Measurements from ENCODE around the gene NSD1. TPM values are rescaled to one million over a fixed set of nuclear protein-coding genes. Genes with fewer than 3 reads are reported as not detected.

Gene NSD1
- total RNA-seq, 1 experiment from 2014 or later = 58.8 TPM

DNA sequence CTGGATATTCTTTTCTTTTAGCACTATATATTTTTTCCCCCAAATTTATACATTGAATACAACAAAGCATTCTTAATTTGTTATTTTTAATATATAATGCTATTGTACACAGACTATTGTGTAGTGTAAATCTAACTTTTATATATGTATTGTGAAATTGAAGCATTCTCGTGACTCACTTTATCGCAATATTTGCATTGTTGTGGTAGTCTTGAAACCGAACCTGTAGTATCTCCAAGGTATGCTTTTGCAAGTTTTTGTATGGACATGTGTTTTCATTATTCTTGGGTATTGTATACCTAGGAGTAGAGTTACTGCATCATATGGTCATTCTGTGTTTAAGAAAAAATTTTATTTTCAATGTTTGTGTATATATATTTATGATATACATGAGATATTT, 49.6 kb downstream of the NSD1 start:
- ATAC-seq (no peak), DNase-seq (ENCODE audit: low read depth, low spot score) (no peak)
- Histone ChIP-seq H3K9ac (ENCODE audit: low read length) (no peak overlapping the region), H3K27me3 (ENCODE audit: insufficient read depth, low read length) (no peaks in the 10 kb centered on the region), H4K20me1 (ENCODE audit: insufficient read depth) (no peaks in the 10 kb centered on the region), H3K4me2 (ENCODE audit: low read length) (no peak overlapping the region), H3K27ac (ENCODE audit: low read depth, low read length) (no peak overlapping the region), H3K4me3 (replicated peaks in 1 of 2; ENCODE audit: low read depth in 1 of 2, low read length in 2 of 2) (no peak overlapping the region), H3K9me2 (ENCODE audit: insufficient read depth) (no peaks in the 10 kb centered on the region), H3K79me2 (ENCODE audit: insufficient read depth, low read length) (peaks cover 78% of the 10 kb centered on the region), H3K9me3 (ENCODE audit: control insufficient read depth in 1 of 2, insufficient read depth in 1 of 2, low read depth in 1 of 2, low read length in 2 of 2) (no peaks in the 10 kb centered on the region), H2AFZ (ENCODE audit: low read depth, low read length, poor library complexity, severe bottlenecking) (no peak overlapping the region), H3K36me3 (ENCODE audit: control insufficient read depth in 1 of 2, insufficient read depth in 2 of 2, low read length in 2 of 2) (no peaks in the 10 kb centered on the region), H3K4me1 (ENCODE audit: control insufficient read depth in 1 of 2, insufficient read depth in 2 of 2, low read length in 2 of 2) (no peaks in the 10 kb centered on the region)
- BruUV-seq (replicated peaks) = no TSS peak
- intact Hi-C loops (cut with micrococcal nuclease) = no loop called here
- TF ChIP-seq EZH2 (IDR thresholded peaks at IDR 0.05) (no peak), POLR2AphosphoS5 (IDR thresholded peaks at IDR 0.05; ENCODE audit: low read depth, low read length) (no peak), SIN3A (IDR thresholded peaks at IDR 0.05; ENCODE audit: low read depth) (no peak), EGR1 (IDR thresholded peaks at IDR 0.05; ENCODE audit: low read depth) (no peak), FOSL1 (IDR thresholded peaks at IDR 0.05; ENCODE audit: low read depth) (no peak), CEBPB (IDR thresholded peaks at IDR 0.05; ENCODE audit: low read depth) (no peak), SRF (IDR thresholded peaks at IDR 0.05; ENCODE audit: low read depth) (no peak), ZNF274 (IDR thresholded peaks at IDR 0.05; ENCODE audit: low read depth, low read length) (no peak), EZH2phosphoT487 (IDR thresholded peaks at IDR 0.05; ENCODE audit: borderline replicate concordance) (no peak), ZFX (IDR thresholded peaks at IDR 0.05) (no peak), JUND (IDR thresholded peaks at IDR 0.05) (no peak), POLR2A (IDR thresholded peaks at IDR 0.05; ENCODE audit: borderline replicate concordance, extremely low read depth, insufficient read depth, insufficient read length) (no peak), SP1 (IDR thresholded peaks at IDR 0.05; ENCODE audit: low read depth) (no peak)
- TF ChIP-seq, protein P1, sequence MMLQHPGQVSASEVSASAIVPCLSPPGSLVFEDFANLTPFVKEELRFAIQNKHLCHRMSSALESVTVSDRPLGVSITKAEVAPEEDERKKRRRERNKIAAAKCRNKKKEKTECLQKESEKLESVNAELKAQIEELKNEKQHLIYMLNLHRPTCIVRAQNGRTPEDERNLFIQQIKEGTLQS (IDR thresholded peaks at IDR 0.05) = no peak
- TF ChIP-seq, protein P2, sequence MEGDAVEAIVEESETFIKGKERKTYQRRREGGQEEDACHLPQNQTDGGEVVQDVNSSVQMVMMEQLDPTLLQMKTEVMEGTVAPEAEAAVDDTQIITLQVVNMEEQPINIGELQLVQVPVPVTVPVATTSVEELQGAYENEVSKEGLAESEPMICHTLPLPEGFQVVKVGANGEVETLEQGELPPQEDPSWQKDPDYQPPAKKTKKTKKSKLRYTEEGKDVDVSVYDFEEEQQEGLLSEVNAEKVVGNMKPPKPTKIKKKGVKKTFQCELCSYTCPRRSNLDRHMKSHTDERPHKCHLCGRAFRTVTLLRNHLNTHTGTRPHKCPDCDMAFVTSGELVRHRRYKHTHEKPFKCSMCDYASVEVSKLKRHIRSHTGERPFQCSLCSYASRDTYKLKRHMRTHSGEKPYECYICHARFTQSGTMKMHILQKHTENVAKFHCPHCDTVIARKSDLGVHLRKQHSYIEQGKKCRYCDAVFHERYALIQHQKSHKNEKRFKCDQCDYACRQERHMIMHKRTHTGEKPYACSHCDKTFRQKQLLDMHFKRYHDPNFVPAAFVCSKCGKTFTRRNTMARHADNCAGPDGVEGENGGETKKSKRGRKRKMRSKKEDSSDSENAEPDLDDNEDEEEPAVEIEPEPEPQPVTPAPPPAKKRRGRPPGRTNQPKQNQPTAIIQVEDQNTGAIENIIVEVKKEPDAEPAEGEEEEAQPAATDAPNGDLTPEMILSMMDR (IDR thresholded peaks at IDR 0.05 in 2 of 3, conservative IDR thresholded peaks at IDR 0.05 in 1 of 3; ENCODE audit: borderline replicate concordance in 1 of 3, insufficient read depth in 1 of 3, low read depth in 2 of 3, low read length in 2 of 3) = no peak
- TF ChIP-seq, protein P3, sequence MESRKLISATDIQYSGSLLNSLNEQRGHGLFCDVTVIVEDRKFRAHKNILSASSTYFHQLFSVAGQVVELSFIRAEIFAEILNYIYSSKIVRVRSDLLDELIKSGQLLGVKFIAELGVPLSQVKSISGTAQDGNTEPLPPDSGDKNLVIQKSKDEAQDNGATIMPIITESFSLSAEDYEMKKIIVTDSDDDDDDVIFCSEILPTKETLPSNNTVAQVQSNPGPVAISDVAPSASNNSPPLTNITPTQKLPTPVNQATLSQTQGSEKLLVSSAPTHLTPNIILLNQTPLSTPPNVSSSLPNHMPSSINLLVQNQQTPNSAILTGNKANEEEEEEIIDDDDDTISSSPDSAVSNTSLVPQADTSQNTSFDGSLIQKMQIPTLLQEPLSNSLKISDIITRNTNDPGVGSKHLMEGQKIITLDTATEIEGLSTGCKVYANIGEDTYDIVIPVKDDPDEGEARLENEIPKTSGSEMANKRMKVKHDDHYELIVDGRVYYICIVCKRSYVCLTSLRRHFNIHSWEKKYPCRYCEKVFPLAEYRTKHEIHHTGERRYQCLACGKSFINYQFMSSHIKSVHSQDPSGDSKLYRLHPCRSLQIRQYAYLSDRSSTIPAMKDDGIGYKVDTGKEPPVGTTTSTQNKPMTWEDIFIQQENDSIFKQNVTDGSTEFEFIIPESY (IDR thresholded peaks at IDR 0.05; ENCODE audit: extremely low read depth, insufficient replicate concordance, low read length) = no peak
- TF ChIP-seq, protein P4, sequence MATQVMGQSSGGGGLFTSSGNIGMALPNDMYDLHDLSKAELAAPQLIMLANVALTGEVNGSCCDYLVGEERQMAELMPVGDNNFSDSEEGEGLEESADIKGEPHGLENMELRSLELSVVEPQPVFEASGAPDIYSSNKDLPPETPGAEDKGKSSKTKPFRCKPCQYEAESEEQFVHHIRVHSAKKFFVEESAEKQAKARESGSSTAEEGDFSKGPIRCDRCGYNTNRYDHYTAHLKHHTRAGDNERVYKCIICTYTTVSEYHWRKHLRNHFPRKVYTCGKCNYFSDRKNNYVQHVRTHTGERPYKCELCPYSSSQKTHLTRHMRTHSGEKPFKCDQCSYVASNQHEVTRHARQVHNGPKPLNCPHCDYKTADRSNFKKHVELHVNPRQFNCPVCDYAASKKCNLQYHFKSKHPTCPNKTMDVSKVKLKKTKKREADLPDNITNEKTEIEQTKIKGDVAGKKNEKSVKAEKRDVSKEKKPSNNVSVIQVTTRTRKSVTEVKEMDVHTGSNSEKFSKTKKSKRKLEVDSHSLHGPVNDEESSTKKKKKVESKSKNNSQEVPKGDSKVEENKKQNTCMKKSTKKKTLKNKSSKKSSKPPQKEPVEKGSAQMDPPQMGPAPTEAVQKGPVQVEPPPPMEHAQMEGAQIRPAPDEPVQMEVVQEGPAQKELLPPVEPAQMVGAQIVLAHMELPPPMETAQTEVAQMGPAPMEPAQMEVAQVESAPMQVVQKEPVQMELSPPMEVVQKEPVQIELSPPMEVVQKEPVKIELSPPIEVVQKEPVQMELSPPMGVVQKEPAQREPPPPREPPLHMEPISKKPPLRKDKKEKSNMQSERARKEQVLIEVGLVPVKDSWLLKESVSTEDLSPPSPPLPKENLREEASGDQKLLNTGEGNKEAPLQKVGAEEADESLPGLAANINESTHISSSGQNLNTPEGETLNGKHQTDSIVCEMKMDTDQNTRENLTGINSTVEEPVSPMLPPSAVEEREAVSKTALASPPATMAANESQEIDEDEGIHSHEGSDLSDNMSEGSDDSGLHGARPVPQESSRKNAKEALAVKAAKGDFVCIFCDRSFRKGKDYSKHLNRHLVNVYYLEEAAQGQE (IDR thresholded peaks at IDR 0.05; ENCODE audit: low read depth) = no peak
- ChIA-PET RAD21 (ENCODE audit: low non-redundant PET in 1 of 2, low total read pairs in 2 of 2, uncharacterized antibody in 2 of 2, unreplicated experiment in 2 of 2) (no interaction called here), POLR2A (no interaction called here), CTCF (no interaction called here)

Measured in HCT116 (cell line).